ENCODE measurements around the gene KIF19. TPM values are rescaled to one million over a fixed set of nuclear protein-coding genes. Genes with fewer than 3 reads are reported as not detected.

Gene KIF19
- total and polyA plus RNA-seq, 2 of the 8 experiments (the other 6 are each of a cell fraction or from before 2014, with no cell fraction given) = 0.52 to 0.77 TPM

- no peak overlapping the region for H3K23ac ChIP-seq (ENCODE audit: insufficient read length)
- H3K9me3 ChIP-seq (ENCODE audit: insufficient read depth in 2 of 2, low read depth in 1 of 2, low read length in 1 of 2) = no peaks in the 10 kb centered on the region
- no peak overlapping the region for H2BK20ac ChIP-seq (ENCODE audit: low read length)
- no peak overlapping the region for H2BK5ac ChIP-seq (ENCODE audit: low read depth, low read length)
- POLR2A ChIA-PET (ENCODE audit: partially characterized antibody) = interaction anchor here (1.1 to 1.5 kb wide), 5 partner anchors 11 to 91 kb away, joined by 3 to 5 read pairs (median 4); partner anchors contain the start of genes BTBD17 and TTYH2
- H4K20me1 ChIP-seq (replicated peaks in 1 of 2; ENCODE audit: control insufficient read depth in 1 of 2, insufficient read depth in 2 of 2, low read length in 2 of 2) = no peaks in the 10 kb centered on the region
- no peak overlapping the region for H2AFZ ChIP-seq (ENCODE audit: low read length)
- H3K23me2 ChIP-seq (ENCODE audit: low read depth, low read length) = no peaks in the 10 kb centered on the region
- no peak for FAIRE-seq
- H3K4ac ChIP-seq (replicated peaks; ENCODE audit: insufficient read length, low read depth, low read length) = no peak overlapping the region
- no peak overlapping the region for H2BK15ac ChIP-seq (ENCODE audit: low read length)
- H4K8ac ChIP-seq (ENCODE audit: extremely low read depth, insufficient read depth, low read length) = no peak overlapping the region
- no peak overlapping the region for H2BK120ac ChIP-seq (replicated peaks; ENCODE audit: low read depth, low read length)
- H3K79me2 ChIP-seq (ENCODE audit: control insufficient read depth in 1 of 2, insufficient read depth in 2 of 2, low read length in 2 of 2) = no peaks in the 10 kb centered on the region
- H3K27me3 ChIP-seq (replicated peaks in 1 of 4; ENCODE audit: control insufficient read depth in 3 of 4, extremely low read depth in 1 of 4, insufficient read depth in 3 of 4, low read length in 3 of 4) = no peaks in the 10 kb centered on the region; a peak in 1 of 7 replicates
- no peak overlapping the region for H3K4me2 ChIP-seq (ENCODE audit: insufficient read depth in 1 of 2, low read depth in 2 of 2, low read length in 2 of 2)
- no peaks in the 10 kb centered on the region for H3K36me3 ChIP-seq (ENCODE audit: control insufficient read depth in 2 of 4, insufficient read depth in 4 of 4, low read length in 3 of 4)
- no peaks in the 10 kb centered on the region for H3K79me1 ChIP-seq (ENCODE audit: low read depth, low read length)
- no peak for DNase-seq (ENCODE audit: low read depth in 1 of 2, low spot score in 2 of 2)
- CTCF ChIA-PET (ENCODE audit: partially characterized antibody) = interaction anchor here (0.6 to 8.6 kb wide), 28 partner anchors 11 to 982 kb away, joined by 3 to 114 read pairs (median 4); partner anchors contain the start of genes BTBD17 and GPR142
- 78% methylated on average over 10 of the region's 10 CpGs; no CpG with 5 or more reads in 1 of the 2 experiments for WGBS, 2 experiments (ENCODE audit: extremely low coverage in 1 of 2, insufficient coverage in 1 of 2, insufficient read length in 1 of 2, insufficient replicate concordance in 2 of 2, low coverage in 1 of 2, low lambda C conversion rate in 2 of 2, missing lambda C conversion rate in 1 of 2)
- no peak overlapping the region for H3K9ac ChIP-seq (replicated peaks in 1 of 4; ENCODE audit: extremely low read depth in 1 of 4, low read depth in 3 of 4, low read length in 3 of 4)
- no peak overlapping the region for H3K27ac ChIP-seq (ENCODE audit: low read depth, low read length)
- H3K4me3 ChIP-seq (ENCODE audit: extremely low read depth in 1 of 4, insufficient read depth in 2 of 4, low read depth in 3 of 4, low read length in 4 of 4) = no peak overlapping the region
- no peak overlapping the region for H3K14ac ChIP-seq (ENCODE audit: insufficient read length)
- no peak overlapping the region for H4K5ac ChIP-seq (ENCODE audit: insufficient read length, low read depth, low read length)
- no peak overlapping the region for H2BK12ac ChIP-seq (ENCODE audit: low read depth, low read length)
- H3K4me1 ChIP-seq (replicated peaks in 1 of 4; ENCODE audit: control insufficient read depth in 3 of 4, insufficient read depth in 4 of 4, low read length in 3 of 4) = no peaks in the 10 kb centered on the region
- H3K18ac ChIP-seq (ENCODE audit: extremely low read depth, low read length) = no peak overlapping the region
- H4K91ac ChIP-seq (replicated peaks; ENCODE audit: insufficient read length, low read length) = no peak overlapping the region
- no peak overlapping the region for H2AK5ac ChIP-seq (ENCODE audit: low read depth, low read length)
- no peak overlapping the region for H3K56ac ChIP-seq (replicated peaks; ENCODE audit: insufficient read length, low read depth, low read length)
- TF ChIP-seq PHF8 (conservative IDR thresholded peaks at IDR 0.05; ENCODE audit: low read depth, low read length) (no peak), ATF3 (IDR thresholded peaks at IDR 0.05; ENCODE audit: insufficient read depth, low read depth, low read length) (no peak), POLR2AphosphoS5 (IDR thresholded peaks at IDR 0.05; ENCODE audit: low read depth, low read length) (no peak), EZH2 (IDR thresholded peaks at IDR 0.05; ENCODE audit: low read depth, low read length, severe bottlenecking) (no peak), TCF12 (IDR thresholded peaks at IDR 0.05; ENCODE audit: low read depth, low read length) (no peak), CBX8 (IDR thresholded peaks at IDR 0.05; ENCODE audit: borderline replicate concordance, low read depth, low read length) (no peak), SP2 (IDR thresholded peaks at IDR 0.05; ENCODE audit: low read length) (no peak), ZNF274 (IDR thresholded peaks at IDR 0.05; ENCODE audit: borderline replicate concordance, extremely low read depth, low read length) (no peak), RXRA (IDR thresholded peaks at IDR 0.05; ENCODE audit: insufficient read depth, low read depth, low read length) (no peak), GTF2F1 (IDR thresholded peaks at IDR 0.05; ENCODE audit: borderline replicate concordance, low read depth, low read length) (no peak), CBX5 (IDR thresholded peaks at IDR 0.05; ENCODE audit: low read depth, low read length) (no peak)
These were observed 30.1 kb upstream of the KIF19 start for GRCh38 chr17:74295625-74296547.

All from H1 (cell line).